Adipose tissue (tissue), 3 donors: Measurements from ENCODE around the gene TNFRSF18. TPM values are rescaled to one million over a fixed set of nuclear protein-coding genes. Genes with fewer than 3 reads are reported as not detected.

Source experiments
- H3K27ac ChIP-seq: one replicate; pipeline ENCODE4 v1.5.1; 2013; ENCODE audit warnings: low read depth, low read length
- WGBS, 3 donors: extraction: QIAGEN DNeasy Blood & Tissue Kit; methylation state at CpG; one replicate each; pipeline ENCODE4 v1.1.7; 2013; 5-methylcytosine and 5-hydroxymethylcytosine counted together
- polyA plus RNA-seq, 3 donors: library from polyadenylated mRNA; stranded (reverse); fragments of 200-250 nt; gene quantifications; one replicate each; pipeline ENCODE4 v1.2.3, GENCODE V29; 2013
- donor health status: healthy with polysubstance abuse.
- donor health status: Bipolar disorder and iron deficiency.
- donor health status: healthy.

TNFRSF18 gene
- polyA plus RNA-seq, 3 donors, result 0.45 to 1.4 TPM; not detected in 1

DNA sequence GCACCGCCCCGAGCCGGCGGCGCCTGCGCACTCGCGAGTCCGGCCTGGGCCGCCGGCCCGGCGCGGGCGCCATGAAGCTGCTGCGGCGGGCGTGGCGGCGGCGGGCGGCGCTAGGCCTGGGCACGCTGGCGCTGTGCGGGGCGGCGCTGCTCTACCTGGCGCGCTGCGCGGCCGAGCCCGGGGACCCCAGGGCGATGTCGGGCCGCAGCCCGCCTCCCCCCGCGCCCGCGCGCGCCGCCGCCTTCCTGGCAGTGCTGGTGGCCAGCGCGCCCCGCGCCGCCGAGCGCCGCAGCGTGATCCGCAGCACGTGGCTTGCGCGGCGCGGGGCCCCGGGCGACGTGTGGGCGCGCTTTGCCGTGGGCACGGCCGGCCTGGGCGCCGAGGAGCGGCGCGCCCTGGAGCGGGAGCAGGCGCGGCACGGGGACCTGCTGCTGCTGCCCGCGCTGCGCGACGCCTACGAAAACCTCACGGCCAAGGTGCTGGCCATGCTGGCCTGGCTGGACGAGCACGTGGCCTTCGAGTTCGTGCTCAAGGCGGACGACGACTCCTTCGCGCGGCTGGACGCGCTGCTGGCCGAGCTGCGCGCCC is 25.9 kb upstream of the TNFRSF18 start, which contains the start of gene B3GALT6:
B3GALT6 (plus strand) TSS at position 30 of the 588 bp plus-strand sequence; CDS start at position 72, 42 bp downstream.
- H3K27ac ChIP-seq, result no peak within 1 kb of the TSS
- WGBS, 3 donors, result 8 to 22% (median 8%) methylated on average over 19 to 100 of the region's 100 CpGs

- no peak within 1 kb of the TSS for H3K27ac ChIP-seq
- 0 to 1% (median 0%) methylated on average over 79 to 99 of the region's 99 CpGs for WGBS, 3 donors
These were observed 25.2 kb upstream of the TNFRSF18 start, which contains the start of gene SDF4 for GRCh38 chr1:1231400-1232207. Gene SDF4, minus strand, starts transcription at chr1:1232001. Its CDS starts 3,229 bp downstream, at chr1:1228772.

GRCh38 chr1:1230656-1231399 is 24.4 kb upstream of the TNFRSF18 start:
- H3K27ac ChIP-seq, result no peak overlapping the region
- WGBS, 3 donors, result 11 to 16% (median 14%) methylated on average over 24 of the region's 24 CpGs

GRCh38 chr1:1229770-1230169 is 23.4 kb upstream of the TNFRSF18 start:
- 81 to 92% (median 91%) methylated on average over 19 of the region's 19 CpGs for WGBS, 3 donors
- no peak overlapping the region for H3K27ac ChIP-seq

DNA sequence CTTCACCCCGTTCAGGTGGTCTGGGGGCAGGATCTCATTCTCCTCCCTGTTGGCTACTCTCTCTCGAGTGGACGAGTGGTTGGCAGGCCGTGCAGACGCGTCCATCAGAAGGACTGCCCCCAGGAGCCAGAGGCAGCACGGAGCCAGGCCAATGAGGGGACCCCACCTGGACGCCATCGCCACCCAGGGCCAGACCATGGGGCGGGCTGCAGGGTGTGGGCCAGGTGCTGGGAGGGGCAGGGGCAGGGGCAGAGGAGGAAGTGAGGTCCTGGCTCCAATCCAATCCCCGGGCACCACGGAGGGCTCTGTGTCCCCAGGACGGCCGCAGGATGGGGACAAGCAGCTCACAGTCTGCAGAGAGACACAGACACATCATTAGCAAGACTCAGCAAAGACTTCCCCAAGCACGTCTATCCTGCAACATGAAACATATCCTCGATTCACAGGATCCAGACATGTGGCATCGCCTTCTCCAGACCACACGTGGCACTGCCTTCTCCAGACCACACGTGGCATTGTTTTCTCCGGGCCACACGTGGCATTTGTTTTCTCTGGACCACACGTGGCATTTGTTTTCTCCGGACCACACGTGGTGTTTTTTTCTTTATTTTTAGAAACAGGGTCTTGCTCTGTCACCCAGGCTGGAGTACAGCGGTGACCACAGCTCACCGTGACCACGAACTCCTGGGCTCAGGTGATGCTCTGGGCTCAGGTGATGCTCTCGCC is 22.4 kb upstream of the TNFRSF18 start:
- no peak overlapping the region for H3K27ac ChIP-seq
- 87 to 90% (median 89%) methylated on average over 28 of the region's 28 CpGs for WGBS, 3 donors

GRCh38 chr1:1228187-1228586 is 21.8 kb upstream of the TNFRSF18 start:
- 95 to 97% (median 96%) methylated on average over 28 to 30 of the region's 30 CpGs for WGBS, 3 donors

DNA sequence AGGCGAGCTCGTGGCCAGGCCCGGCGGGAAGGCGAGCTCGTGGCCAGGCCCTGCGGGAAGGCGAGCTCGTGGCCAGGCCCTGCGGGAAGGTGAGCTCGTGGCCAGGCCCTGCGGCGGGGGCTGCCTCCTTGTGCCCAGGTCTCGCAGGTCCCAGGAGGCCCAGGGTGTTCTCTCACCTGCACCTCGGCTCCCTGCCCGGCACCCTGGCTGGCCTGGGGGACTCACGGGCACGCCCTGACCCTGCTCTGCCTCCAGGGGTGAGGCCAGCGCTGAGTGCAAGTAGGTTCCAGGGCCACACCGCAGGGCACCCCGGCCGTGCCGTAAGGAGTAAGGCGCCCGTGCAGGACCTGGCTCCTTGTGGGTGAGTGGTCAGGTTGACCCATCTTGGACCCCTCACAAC is 21.0 kb upstream of the TNFRSF18 start:
- H3K27ac ChIP-seq, result no peak overlapping the region
- 95 to 98% (median 96%) methylated on average over 15 to 25 of the region's 25 CpGs for WGBS, 3 donors

More at GRCh38 chr1:1228187-1228586, 21.8 kb upstream of the TNFRSF18 start:
- no peak overlapping the region for H3K27ac ChIP-seq

- no peak overlapping the region for H3K27ac ChIP-seq
- WGBS, 3 donors, result 90 to 95% (median 95%) methylated on average over 40 to 44 of the region's 44 CpGs
These were observed 20.4 kb upstream of the TNFRSF18 start for GRCh38 chr1:1226566-1227362.

DNA sequence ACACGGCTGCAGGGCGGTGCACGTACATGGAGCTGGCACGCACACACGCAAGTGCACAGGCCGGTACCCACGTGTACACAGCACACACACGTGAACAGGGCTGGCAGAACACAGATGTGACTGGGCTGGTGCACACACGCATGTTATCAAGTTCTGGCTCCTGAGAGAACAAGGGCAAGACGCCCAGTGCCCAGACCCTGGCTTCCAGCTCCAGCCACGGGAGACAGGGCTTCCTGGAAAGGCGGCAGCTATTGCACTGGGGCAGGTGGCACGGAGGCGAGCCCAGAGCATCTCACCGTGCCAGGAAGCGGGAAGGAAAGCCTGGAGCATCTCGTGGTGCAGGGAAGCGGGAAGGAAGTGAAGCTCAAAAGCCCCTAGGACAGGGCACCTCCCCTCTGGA is 19.5 kb upstream of the TNFRSF18 start:
- WGBS, 3 donors, result 76 to 85% (median 81%) methylated on average over 18 of the region's 18 CpGs
- H3K27ac ChIP-seq, result no peak overlapping the region

GRCh38 chr1:1225238-1225845 is 18.9 kb upstream of the TNFRSF18 start:
- no peak overlapping the region for H3K27ac ChIP-seq
- 87 to 92% (median 89%) methylated on average over 33 to 34 of the region's 34 CpGs for WGBS, 3 donors

- 93 to 96% (median 94%) methylated on average over 21 of the region's 21 CpGs for WGBS, 3 donors
- H3K27ac ChIP-seq, result no peak overlapping the region
These were observed 17.5 kb upstream of the TNFRSF18 start for GRCh38 chr1:1223891-1224290.

DNA sequence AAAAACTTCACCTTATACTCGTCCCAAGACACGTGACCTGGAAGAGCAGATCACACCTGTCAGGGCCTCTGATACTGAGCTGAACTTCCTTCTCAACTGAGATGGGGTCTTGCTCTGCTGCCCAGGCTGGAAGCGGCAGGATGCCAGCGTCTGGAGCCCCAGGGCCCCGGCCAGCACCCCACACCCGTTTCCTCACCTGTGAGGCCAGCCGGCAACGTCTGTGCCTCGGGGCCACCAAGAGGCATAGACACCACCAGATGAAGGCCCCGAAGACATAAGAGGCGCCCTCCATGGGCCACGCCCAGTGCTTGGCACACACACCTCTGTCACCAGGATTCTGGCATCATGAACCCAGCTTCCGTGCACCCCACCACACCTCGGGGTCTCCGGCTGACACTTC is 16.9 kb upstream of the TNFRSF18 start:
- no peak overlapping the region for H3K27ac ChIP-seq
- 96 to 98% (median 97%) methylated on average over 14 to 15 of the region's 15 CpGs for WGBS, 3 donors

DNA sequence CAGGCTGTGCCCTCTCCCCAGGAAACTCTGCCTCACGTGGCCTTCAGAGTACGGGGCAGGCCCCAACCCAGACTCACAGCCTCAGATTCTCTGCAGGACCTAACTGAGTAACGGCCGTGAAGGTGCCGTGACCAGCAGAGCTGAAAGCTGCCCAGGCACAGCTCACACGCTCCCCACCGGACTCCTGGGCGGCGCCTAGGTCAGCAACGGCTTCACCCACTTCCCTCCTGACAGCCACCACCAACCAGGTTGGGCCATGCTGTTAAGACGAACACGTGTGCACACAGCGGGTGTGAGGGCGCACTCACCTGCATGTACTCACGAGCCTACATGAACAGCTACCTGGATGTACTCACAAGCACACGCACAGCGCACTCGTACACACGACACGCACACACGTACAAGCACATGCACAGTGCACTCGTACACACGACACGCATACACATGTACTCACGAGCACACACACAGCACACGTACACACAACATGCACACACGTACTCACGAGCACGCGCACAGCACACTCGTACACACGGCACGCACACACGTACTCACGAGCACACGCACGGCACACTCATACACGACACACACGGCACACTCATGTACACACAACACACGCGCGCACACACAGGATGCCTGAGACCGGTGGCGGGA is 16.3 kb upstream of the TNFRSF18 start:
- no peak overlapping the region for H3K27ac ChIP-seq
- WGBS, 3 donors, result 93 to 96% (median 93%) methylated on average over 44 of the region's 44 CpGs

GRCh38 chr1:1221887-1222574 is 15.6 kb upstream of the TNFRSF18 start:
- WGBS, 3 donors, result 84 to 93% (median 86%) methylated on average over 23 to 30 of the region's 30 CpGs
- H3K27ac ChIP-seq, result no peak overlapping the region

DNA sequence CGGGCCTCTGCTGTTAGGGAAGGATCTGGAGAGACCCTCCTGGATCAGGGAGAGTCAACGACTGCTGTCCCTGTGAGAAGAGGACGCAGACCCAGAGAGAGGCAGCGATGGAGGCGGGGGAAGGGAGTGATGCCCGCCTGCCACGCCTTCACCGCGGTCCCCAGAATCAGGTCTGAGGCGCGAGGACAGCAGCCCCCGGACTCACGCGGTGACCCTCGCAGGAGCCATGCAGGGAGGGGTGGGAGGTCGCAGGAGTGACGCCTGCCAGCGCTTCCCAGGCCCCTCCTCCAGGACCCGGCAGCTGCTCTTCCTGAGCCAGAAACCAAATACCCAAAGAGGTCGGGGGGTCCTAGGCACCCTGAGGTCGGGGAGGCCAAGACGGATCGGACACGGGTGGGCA is 13.8 kb upstream of the TNFRSF18 start:
- no peak overlapping the region for H3K27ac ChIP-seq
- WGBS, 3 donors, result 87 to 90% (median 90%) methylated on average over 24 of the region's 24 CpGs

GRCh38 chr1:1219341-1219740 is 12.9 kb upstream of the TNFRSF18 start:
- 88 to 97% (median 93%) methylated on average over 18 to 20 of the region's 20 CpGs for WGBS, 3 donors
- H3K27ac ChIP-seq, result no peak overlapping the region
